ENCODE measurements around the gene ZNF620.
"Not testable (repeated sequence)": the region's sequence is repeated elsewhere in the genome, so short reads cannot be mapped to it uniquely, and the experiment has no call there.

ZNF620 gene

GRCh38 chr3:40502034-40502433 lies 3.8 kb upstream of the ZNF620 start:
- DNase-seq (ENCODE audit: low read depth in 3 of 3): no peak

GRCh38 chr3:40504636-40505430 lies 1.0 kb upstream of the ZNF620 start:
- no peak for DNase-seq (ENCODE audit: low read depth in 3 of 3)

DNA sequence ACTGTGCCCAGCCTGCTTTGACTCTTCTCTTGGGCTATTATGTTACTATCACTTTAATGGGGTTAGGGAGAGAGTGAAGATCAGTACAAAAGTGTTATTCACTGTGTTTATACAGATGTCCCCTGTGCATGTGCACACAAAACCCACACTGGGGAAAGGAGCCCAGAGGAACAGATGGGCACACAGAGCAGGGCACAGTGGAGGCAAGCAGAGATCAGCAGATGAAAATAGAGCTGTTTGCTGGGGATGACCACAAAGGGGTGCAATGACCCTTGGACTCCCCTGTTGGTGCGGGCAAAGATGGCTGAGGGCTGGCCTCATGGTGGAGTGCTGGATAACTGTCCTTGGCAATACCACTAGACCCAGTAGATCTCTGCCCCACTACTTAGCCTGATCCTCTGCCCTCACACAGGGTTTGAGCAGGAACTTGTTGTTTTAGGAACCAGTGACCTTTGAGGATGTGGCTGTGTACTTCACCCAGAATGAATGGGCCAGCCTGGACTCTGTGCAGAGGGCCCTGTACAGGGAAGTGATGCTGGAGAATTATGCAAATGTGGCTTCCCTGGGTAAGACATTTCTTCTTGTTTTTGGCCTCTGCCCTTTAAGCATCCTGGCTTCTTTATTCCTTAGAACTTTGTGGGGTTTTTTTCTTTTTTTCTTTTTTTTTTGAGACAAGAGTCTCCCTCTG lies 5.3 kb downstream of the ZNF620 start:
- no peak for DNase-seq (ENCODE audit: low read depth in 3 of 3)

DNA sequence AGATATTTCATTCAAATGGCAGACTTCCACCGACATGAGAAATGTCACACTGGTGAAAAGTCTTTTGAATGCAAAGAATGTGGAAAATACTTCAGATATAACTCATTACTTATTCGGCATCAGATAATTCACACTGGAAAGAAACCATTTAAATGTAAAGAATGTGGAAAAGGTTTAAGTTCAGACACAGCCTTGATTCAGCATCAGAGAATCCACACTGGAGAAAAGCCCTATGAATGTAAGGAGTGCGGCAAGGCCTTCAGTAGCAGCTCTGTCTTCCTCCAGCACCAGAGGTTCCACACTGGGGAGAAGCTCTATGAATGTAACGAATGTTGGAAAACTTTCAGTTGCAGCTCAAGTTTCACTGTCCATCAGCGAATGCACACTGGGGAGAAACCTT lies 10.4 kb downstream of the ZNF620 start:
- DNase-seq (ENCODE audit: low read depth in 3 of 3): no peak

DNA sequence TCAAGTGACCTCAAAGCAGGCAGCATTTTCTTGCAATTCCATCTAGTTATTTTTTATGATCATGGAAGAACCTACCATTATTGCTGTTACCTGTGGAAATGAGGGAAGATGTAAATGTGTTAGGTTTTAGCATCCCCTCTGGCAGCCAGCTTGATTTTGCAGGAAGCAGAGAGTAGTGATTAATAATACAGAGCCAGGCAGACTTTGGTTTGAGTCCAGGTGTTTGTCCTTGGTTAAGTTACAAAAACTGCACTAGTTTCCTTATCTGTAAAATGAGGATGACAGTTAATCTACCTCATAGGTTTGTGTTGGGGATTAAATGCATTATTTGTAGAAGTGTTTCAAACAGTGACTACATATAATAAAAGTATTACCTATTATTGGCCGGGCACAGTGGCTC lies 12.2 kb downstream of the ZNF620 start:
- no peak for DNase-seq (ENCODE audit: low read depth in 3 of 3)

- DNase-seq (ENCODE audit: low read depth in 3 of 3): no peak
Measured at GRCh38 chr3:40518848-40519247, 13.0 kb downstream of the ZNF620 start.

DNA sequence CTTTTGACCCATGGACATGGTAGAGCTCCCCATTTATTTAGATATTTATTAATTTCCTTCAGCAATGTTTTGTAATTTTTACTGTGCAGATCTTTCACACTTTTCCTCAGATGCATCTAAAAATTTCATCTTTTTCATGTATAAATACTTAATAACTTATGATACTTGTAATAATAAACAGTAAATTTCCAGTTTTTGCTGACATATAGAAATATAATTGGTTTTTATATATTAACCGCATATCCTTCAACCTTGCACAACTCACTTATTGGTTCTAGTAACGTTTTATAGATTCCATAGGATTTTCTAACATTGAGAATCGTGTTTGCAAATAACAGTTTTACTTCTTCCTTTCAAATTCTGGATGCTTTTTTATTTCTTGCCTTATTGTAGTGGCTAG lies 15.4 kb downstream of the ZNF620 start:
- no peak for DNase-seq (ENCODE audit: low read depth in 3 of 3)

- no peak for DNase-seq (ENCODE audit: low read depth in 3 of 3)
Measured at GRCh38 chr3:40523781-40524180, 17.9 kb downstream of the ZNF620 start.

DNA sequence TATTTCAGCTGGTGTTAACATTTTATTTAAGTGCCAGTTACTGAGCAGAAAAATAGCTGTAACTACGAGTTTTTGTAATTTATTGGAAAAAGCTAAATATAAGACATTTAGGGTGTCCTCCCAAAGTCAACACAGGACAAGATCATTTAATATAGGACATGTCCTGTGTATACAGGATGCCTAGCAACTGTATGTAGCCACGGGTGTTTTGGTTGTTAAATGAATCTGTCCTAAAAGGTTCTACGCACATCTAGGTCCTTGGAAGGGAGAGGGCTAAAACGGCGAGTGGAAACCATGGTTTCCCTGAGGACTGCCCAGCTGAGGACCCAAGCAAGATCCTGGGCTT lies 18.4 kb downstream of the ZNF620 start:
- DNase-seq (ENCODE audit: low read depth in 3 of 3): no peak

- peak; percentile 65 to 83 (median 75) for DNase-seq (ENCODE audit: low read depth in 3 of 3)
Measured at GRCh38 chr3:40524568-40525285, 18.9 kb downstream of the ZNF620 start, which contains the start of gene ZNF621. Gene ZNF621 (plus strand): TSS chr3:40524960. CDS start chr3:40525841, 881 bp downstream.

GRCh38 chr3:40528426-40528825 lies 22.6 kb downstream of the ZNF620 start:
- DNase-seq (ENCODE audit: low read depth in 3 of 3): no peak

DNA sequence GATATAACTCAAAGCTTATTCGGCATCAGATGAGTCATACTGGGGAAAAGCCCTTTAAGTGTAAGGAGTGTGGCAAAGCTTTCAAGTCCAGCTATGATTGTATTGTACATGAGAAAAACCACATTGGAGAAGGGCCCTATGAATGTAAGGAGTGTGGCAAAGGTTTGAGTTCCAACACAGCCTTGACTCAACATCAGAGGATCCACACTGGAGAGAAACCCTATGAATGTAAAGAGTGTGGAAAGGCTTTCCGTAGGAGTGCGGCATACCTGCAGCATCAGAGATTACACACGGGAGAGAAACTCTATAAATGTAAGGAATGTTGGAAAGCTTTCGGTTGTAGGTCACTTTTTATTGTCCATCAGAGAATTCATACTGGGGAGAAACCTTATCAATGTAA lies 26.4 kb downstream of the ZNF620 start:
- DNase-seq (ENCODE audit: low read depth in 3 of 3): no peak

- DNase-seq (ENCODE audit: low read depth in 3 of 3): no peak
Measured at GRCh38 chr3:40534283-40534682, 28.4 kb downstream of the ZNF620 start.

DNA sequence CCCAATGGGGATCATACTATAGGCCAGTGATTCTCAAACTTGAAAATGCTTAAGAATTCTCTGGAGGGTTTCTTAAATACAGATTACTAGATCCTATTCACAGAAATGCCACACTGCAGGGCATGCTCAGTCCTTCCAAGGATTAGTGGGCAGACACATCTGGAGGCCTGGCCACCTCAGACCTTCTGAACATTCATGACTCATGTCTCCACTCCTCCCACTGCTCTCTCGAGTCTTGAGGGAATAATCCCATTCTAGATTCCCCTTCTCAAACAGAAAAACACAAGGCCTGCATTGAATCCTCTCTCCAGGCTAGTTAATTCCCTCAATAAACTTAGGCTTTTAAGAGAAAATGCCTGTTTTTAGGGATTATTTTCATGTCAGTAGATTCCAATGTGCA lies 41.0 kb downstream of the ZNF620 start:
- no peak for DNase-seq (ENCODE audit: low read depth in 3 of 3)

GRCh38 chr3:40550167-40550566 lies 44.3 kb downstream of the ZNF620 start:
- no peak for DNase-seq (ENCODE audit: low read depth in 3 of 3)

- no peak for DNase-seq (ENCODE audit: low read depth in 3 of 3)
Measured at GRCh38 chr3:40557575-40558161, 51.8 kb downstream of the ZNF620 start.

GRCh38 chr3:40562482-40562881 lies 56.6 kb downstream of the ZNF620 start:
- not testable (repeated sequence) for DNase-seq (ENCODE audit: low read depth in 3 of 3)

GRCh38 chr3:40565629-40566028 lies 59.8 kb downstream of the ZNF620 start:
- not testable (repeated sequence) for DNase-seq (ENCODE audit: low read depth in 3 of 3)

- no peak for DNase-seq (ENCODE audit: low read depth in 3 of 3)
Measured at GRCh38 chr3:40566694-40567093, 60.9 kb downstream of the ZNF620 start.
